Measurements from ENCODE around the gene ZFP64.

Gene ZFP64

GRCh38 chr20:52104546-52105441, 86.8 kb downstream of the ZFP64 start:
- DNase-seq (ENCODE audit: low read depth) = no peak

- no peak for DNase-seq (ENCODE audit: low read depth)
Measured at GRCh38 chr20:52103913-52104545, 87.5 kb downstream of the ZFP64 start.

- no peak for DNase-seq (ENCODE audit: low read depth)
Measured at GRCh38 chr20:52103335-52103912, 88.2 kb downstream of the ZFP64 start.

GRCh38 chr20:52102559-52102958, 89.0 kb downstream of the ZFP64 start:
- no peak for DNase-seq (ENCODE audit: low read depth)

- DNase-seq (ENCODE audit: low read depth) = no peak
Measured at GRCh38 chr20:52102126-52102525, 89.5 kb downstream of the ZFP64 start.
